SK-N-DZ (cell line): ENCODE results near the gene ANKRD65.
"Not testable (repeated sequence)": the region's sequence is repeated elsewhere in the genome, so short reads cannot be mapped to it uniquely, and the experiment has no call there.

ENCODE experiments used
- DNase-seq: peaks from one replicate; pipeline ENCODE4 v3.0.0-alpha.2; 2015; ENCODE audit warnings: low spot score

The ANKRD65 gene

GRCh38 chr1:1397839-1398523, 23.1 kb downstream of the ANKRD65 start:
- no peak for DNase-seq

GRCh38 chr1:1395166-1395565, 25.9 kb downstream of the ANKRD65 start:
- no peak for DNase-seq

GRCh38 chr1:1394116-1394515, 27.0 kb downstream of the ANKRD65 start:
- DNase-seq: no peak

GRCh38 chr1:1393428-1393827, 27.6 kb downstream of the ANKRD65 start:
- DNase-seq: no peak

- DNase-seq: no peak
Measured at GRCh38 chr1:1393014-1393413, 28.1 kb downstream of the ANKRD65 start.

GRCh38 chr1:1391225-1391624, 29.9 kb downstream of the ANKRD65 start:
- DNase-seq: no peak

- DNase-seq: no peak
Measured at GRCh38 chr1:1390675-1391074, 30.4 kb downstream of the ANKRD65 start.

GRCh38 chr1:1388078-1388472, 33.0 kb downstream of the ANKRD65 start:
- no peak for DNase-seq

- no peak for DNase-seq
Measured at GRCh38 chr1:1387098-1388077, 33.7 kb downstream of the ANKRD65 start.

GRCh38 chr1:1385931-1386330, 35.1 kb downstream of the ANKRD65 start:
- DNase-seq: no peak

- not testable (repeated sequence) for DNase-seq
Measured at GRCh38 chr1:1385339-1385738, 35.7 kb downstream of the ANKRD65 start.

GRCh38 chr1:1381294-1381693, 39.8 kb downstream of the ANKRD65 start:
- DNase-seq: no peak

GRCh38 chr1:1380860-1381259, 40.2 kb downstream of the ANKRD65 start:
- DNase-seq: no peak

- DNase-seq: no peak
Measured at GRCh38 chr1:1377540-1378205, 43.4 kb downstream of the ANKRD65 start.

GRCh38 chr1:1376551-1377226, 44.4 kb downstream of the ANKRD65 start:
- DNase-seq: no peak

GRCh38 chr1:1374929-1375662, 46.0 kb downstream of the ANKRD65 start, which contains the start of gene AURKAIP1:
AURKAIP1 (minus strand) TSS chr1:1375207; CDS start chr1:1374756, 451 bp downstream.
- DNase-seq: peak; percentile 99

GRCh38 chr1:1374589-1374928, 46.5 kb downstream of the ANKRD65 start:
- no peak for DNase-seq

- no peak for DNase-seq
Measured at GRCh38 chr1:1373815-1374588, 47.1 kb downstream of the ANKRD65 start.

- DNase-seq: no peak
Measured at GRCh38 chr1:1373051-1373814, 47.8 kb downstream of the ANKRD65 start.
